H1 (cell line): Measurements from ENCODE around the gene SPHK1. TPM values are rescaled to one million over a fixed set of nuclear protein-coding genes. Genes with fewer than 3 reads are reported as not detected.

ENCODE experiments used
- CTCF ChIA-PET: fragments of 300-600 bp; sonication (Branson Sonifier 250); formaldehyde crosslinking; loops from one replicate; lab custom pipeline; 2021; ENCODE audit not compliant: partially characterized antibody; lab: Charles Lee
- POLR2A ChIA-PET: fragments of 300-600 bp; sonication (Branson Sonifier 250); formaldehyde crosslinking; loops from one replicate; lab custom pipeline; 2021; ENCODE audit warnings: inconsistent platforms; ENCODE audit not compliant: partially characterized antibody; lab: Charles Lee
- DNase-seq, 2 experiments: peaks; one replicate each; pipeline versions ENCODE4 v3.0.0 to v3.0.0-alpha.2; 2010 to 2022; ENCODE audit warnings: low spot score in 2 of 2, low read depth in 1 of 2, mixed read lengths in 1 of 2
- FAIRE-seq: peaks from 2 replicates; lab custom pipeline; 2011; peaks lifted over from hg19 to GRCh38; lab: Jason Lieb, UNC
- H2AFZ ChIP-seq: 2 replicates; pipeline ENCODE4 v1.8.1; 2012; ENCODE audit warnings: low read length, inconsistent platforms
- H2AK5ac ChIP-seq: 2 replicates; pipeline ENCODE4 v1.6.1; 2013; ENCODE audit warnings: low read depth, low read length
- H2BK120ac ChIP-seq: replicated peaks from 2 replicates; pipeline ENCODE3; 2013; ENCODE audit warnings: low read depth, low read length, inconsistent platforms
- H2BK12ac ChIP-seq: 2 replicates; pipeline ENCODE4 v1.6.1; 2013; ENCODE audit warnings: low read depth, low read length
- H2BK15ac ChIP-seq: 2 replicates; pipeline ENCODE4 v1.6.1; 2013; ENCODE audit warnings: low read length
- H2BK20ac ChIP-seq: 2 replicates; pipeline ENCODE4 v1.6.1; 2013; ENCODE audit warnings: low read length
- H2BK5ac ChIP-seq: 2 replicates; pipeline ENCODE4 v1.6.1; 2013; ENCODE audit warnings: low read depth, low read length
- H3K14ac ChIP-seq: 2 replicates; pipeline ENCODE4 v1.6.1; 2013; ENCODE audit warnings: inconsistent platforms; ENCODE audit not compliant: insufficient read length
- H3K18ac ChIP-seq: 2 replicates; pipeline ENCODE4 v1.6.1; 2013; ENCODE audit warnings: low read length; ENCODE audit errors: extremely low read depth
- H3K23ac ChIP-seq: 2 replicates; pipeline ENCODE4 v1.6.1; 2013; ENCODE audit warnings: inconsistent platforms; ENCODE audit not compliant: insufficient read length
- H3K23me2 ChIP-seq: 2 replicates; pipeline ENCODE4 v1.6.1; 2013; ENCODE audit warnings: low read depth, low read length
- H3K27ac ChIP-seq: 2 replicates; pipeline ENCODE4 v1.6.1; 2011; ENCODE audit warnings: low read depth, low read length, inconsistent platforms
- H3K27me3 ChIP-seq, 4 experiments: replicated peaks in 1 of 4; 1 replicate in 1 of 4; 2 replicates in 3 of 4; pipeline versions ENCODE4 v1.6.1 to v1.8.1; 2011 to 2013; ENCODE audit warnings: low read length in 3 of 4, mild to moderate bottlenecking in 3 of 4, inconsistent platforms in 2 of 4, mixed read lengths in 2 of 4, moderate library complexity in 1 of 4; ENCODE audit not compliant: control insufficient read depth in 3 of 4, insufficient read depth in 3 of 4; ENCODE audit errors: extremely low read depth in 1 of 4
- H3K36me3 ChIP-seq, 4 experiments: 2 replicates each; pipeline versions ENCODE4 v1.6.1 to v1.8.1; 2011 to 2013; ENCODE audit warnings: mild to moderate bottlenecking in 4 of 4, low read length in 3 of 4, moderate library complexity in 2 of 4, control low read depth in 1 of 4, inconsistent platforms in 1 of 4; ENCODE audit not compliant: insufficient read depth in 4 of 4, control insufficient read depth in 2 of 4
- H3K4ac ChIP-seq: replicated peaks from 2 replicates; pipeline ENCODE3; 2013; ENCODE audit warnings: low read length, low read depth, mixed read lengths, inconsistent platforms; ENCODE audit not compliant: insufficient read length
- H3K4me1 ChIP-seq, 4 experiments: replicated peaks in 1 of 4; 1 replicate in 1 of 4; 2 replicates in 3 of 4; pipeline versions ENCODE4 v1.6.1 to v1.8.1; 2011 to 2013; ENCODE audit warnings: low read length in 3 of 4, inconsistent platforms in 2 of 4, mixed read lengths in 1 of 4; ENCODE audit not compliant: insufficient read depth in 4 of 4, control insufficient read depth in 3 of 4
- H3K4me2 ChIP-seq, 2 experiments: 2 replicates each; pipeline versions ENCODE4 v1.6.1 to v1.8.1; 2011 to 2013; ENCODE audit warnings: low read depth in 2 of 2, low read length in 2 of 2, control low read depth in 1 of 2, inconsistent platforms in 1 of 2, mild to moderate bottlenecking in 1 of 2; ENCODE audit not compliant: insufficient read depth in 1 of 2
- H3K4me3 ChIP-seq, 4 experiments: fragments of 200-600, 300-600 bp in 1 of 4; sonication (generic), shearing (Covaris generic), sonication (Bioruptor Twin) in 1 of 4; 2 replicates each; pipeline versions ENCODE4 v1.5.1 to v1.8.1; 2011 to 2016; ENCODE audit warnings: low read length in 4 of 4, low read depth in 3 of 4, control low read depth in 2 of 4, inconsistent platforms in 2 of 4, mild to moderate bottlenecking in 2 of 4, mixed read lengths in 1 of 4, moderate library complexity in 1 of 4; ENCODE audit not compliant: insufficient read depth in 2 of 4; ENCODE audit errors: extremely low read depth in 1 of 4
- H3K56ac ChIP-seq: replicated peaks from 2 replicates; pipeline ENCODE3; 2013; ENCODE audit warnings: low read depth, mild to moderate bottlenecking, mixed read lengths, low read length, inconsistent platforms; ENCODE audit not compliant: insufficient read length
- H3K79me1 ChIP-seq: 2 replicates; pipeline ENCODE4 v1.6.1; 2013; ENCODE audit warnings: low read depth, low read length, control low read depth
- H3K79me2 ChIP-seq, 2 experiments: 2 replicates each; pipeline versions ENCODE4 v1.6.1 to v1.8.1; 2012 to 2013; ENCODE audit warnings: low read length in 2 of 2, mild to moderate bottlenecking in 2 of 2, inconsistent platforms in 1 of 2; ENCODE audit not compliant: insufficient read depth in 2 of 2, control insufficient read depth in 1 of 2
- H3K9ac ChIP-seq, 4 experiments: replicated peaks in 1 of 4; 1 replicate in 1 of 4; 2 replicates in 3 of 4; pipeline versions ENCODE4 v1.6.1 to v1.8.1; 2011 to 2013; ENCODE audit warnings: low read depth in 3 of 4, low read length in 3 of 4, control low read depth in 2 of 4, mild to moderate bottlenecking in 2 of 4, moderate library complexity in 2 of 4, inconsistent platforms in 1 of 4; ENCODE audit errors: extremely low read depth in 1 of 4
- H3K9me3 ChIP-seq, 2 experiments: 2 replicates each; pipeline versions ENCODE4 v1.6.1 to v1.8.1; 2012 to 2013; ENCODE audit warnings: mild to moderate bottlenecking in 2 of 2, moderate library complexity in 2 of 2, control low read depth in 1 of 2, inconsistent platforms in 1 of 2, low read depth in 1 of 2, low read length in 1 of 2, mixed read lengths in 1 of 2; ENCODE audit not compliant: insufficient read depth in 2 of 2
- H4K20me1 ChIP-seq, 2 experiments: replicated peaks in 1 of 2; 2 replicates each; pipeline versions ENCODE3 to v1.8.1; 2011 to 2013; ENCODE audit warnings: inconsistent platforms in 2 of 2, low read length in 2 of 2, mild to moderate bottlenecking in 1 of 2; ENCODE audit not compliant: insufficient read depth in 2 of 2, control insufficient read depth in 1 of 2
- H4K5ac ChIP-seq: 2 replicates; pipeline ENCODE4 v1.6.1; 2013; ENCODE audit warnings: low read length, low read depth, mixed read lengths, inconsistent platforms; ENCODE audit not compliant: insufficient read length
- H4K8ac ChIP-seq: 2 replicates; pipeline ENCODE4 v1.8.0; 2013; ENCODE audit warnings: mild to moderate bottlenecking, moderate library complexity, low read length, inconsistent platforms; ENCODE audit not compliant: insufficient read depth; ENCODE audit errors: extremely low read depth
- H4K91ac ChIP-seq: replicated peaks from 2 replicates; pipeline ENCODE3; 2013; ENCODE audit warnings: low read length, mixed read lengths, inconsistent platforms; ENCODE audit not compliant: insufficient read length
- CREB1 ChIP-seq: IDR thresholded peaks from 2 replicates; pipeline ENCODE4 v1.6.1; 2012; ENCODE audit warnings: inconsistent platforms
- EGR1 ChIP-seq: IDR thresholded peaks from 2 replicates; pipeline ENCODE4 v1.6.1; 2011; ENCODE audit warnings: low read depth, low read length, borderline replicate concordance
- GTF2F1 ChIP-seq: IDR thresholded peaks from 2 replicates; pipeline ENCODE4 v1.6.1; 2012; ENCODE audit warnings: low read depth, low read length, improper control_type of control experiment, borderline replicate concordance
- MAX ChIP-seq: IDR thresholded peaks from 2 replicates; pipeline ENCODE4 v1.6.1; 2012; ENCODE audit warnings: inconsistent platforms
- NRF1 ChIP-seq: IDR thresholded peaks from 2 replicates; pipeline ENCODE4 v1.6.1; 2011; ENCODE audit warnings: mild to moderate bottlenecking, low read depth, low read length, improper control_type of control experiment
- POLR2A ChIP-seq, 2 experiments: IDR thresholded peaks; 1 replicate in 1 of 2; 2 replicates in 1 of 2; pipeline ENCODE4 v1.6.1; 2011; ENCODE audit warnings: low read depth in 2 of 2, low read length in 2 of 2, mild to moderate bottlenecking in 2 of 2; ENCODE audit errors: control extremely low read depth in 1 of 2
- POLR2AphosphoS5 ChIP-seq: IDR thresholded peaks from 2 replicates; pipeline ENCODE4 v1.6.1; 2011; ENCODE audit warnings: low read depth, low read length
- RFX5 ChIP-seq: IDR thresholded peaks from 2 replicates; pipeline ENCODE4 v1.6.1; 2011; ENCODE audit warnings: low read depth, low read length, improper control_type of control experiment, borderline replicate concordance
- SIN3A ChIP-seq, 2 experiments: IDR thresholded peaks in 1 of 2; conservative IDR thresholded peaks in 1 of 2; 2 replicates each; pipeline ENCODE4 v1.6.1; 2011 to 2012; ENCODE audit warnings: low read length in 2 of 2, improper control_type of control experiment in 1 of 2, low read depth in 1 of 2, mild to moderate bottlenecking in 1 of 2
- TBP ChIP-seq: IDR thresholded peaks from 2 replicates; pipeline ENCODE4 v1.6.1; 2011; ENCODE audit warnings: low read depth, low read length, improper control_type of control experiment
- TCF12 ChIP-seq: IDR thresholded peaks from 2 replicates; pipeline ENCODE4 v1.6.1; 2011; ENCODE audit warnings: low read depth, mild to moderate bottlenecking, low read length
- TEAD4 ChIP-seq: IDR thresholded peaks from 2 replicates; pipeline ENCODE4 v1.6.1; 2012; ENCODE audit warnings: low read depth, low read length, inconsistent platforms, mixed read lengths
- USF2 ChIP-seq: IDR thresholded peaks from 2 replicates; pipeline ENCODE4 v1.6.1; 2011; ENCODE audit warnings: low read length, improper control_type of control experiment
- WGBS, 2 experiments: shearing (Covaris generic) in 1 of 2; methylation state at CpG; one replicate each; pipeline versions ENCODE4 v1.1.6 to v1.1.7; 2013 to 2015; ENCODE audit warnings: low lambda C conversion rate in 2 of 2, mixed read lengths in 2 of 2, inconsistent platforms in 1 of 2, low coverage in 1 of 2, missing lambda C conversion rate in 1 of 2; ENCODE audit not compliant: insufficient replicate concordance in 2 of 2, insufficient coverage in 1 of 2, insufficient read length in 1 of 2; ENCODE audit errors: extremely low coverage in 1 of 2, missing lambda C conversion rate in 1 of 2; 5-methylcytosine and 5-hydroxymethylcytosine counted together
- polyA plus RNA-seq, 7 experiments: library from polyadenylated mRNA; depleted of rRNA in 3 of 7; stranded (reverse) in 5 of 7; unstranded in 2 of 7; fragments of >200 nt in 5 of 7; fragments of 200-250 nt in 2 of 7; gene quantifications; 1 replicate in 5 of 7; 2 replicates in 1 of 7; 4 replicates in 1 of 7; pipeline versions ENCODE4 v1.2.1 to v1.2.3, GENCODE V29; 2011 to 2013; ENCODE audit warnings: missing spikeins in 2 of 7, mixed read lengths in 2 of 7
- total RNA-seq: library from RNA; stranded (reverse); fragmentation: NEBNext Ultra II Directional; extraction: Animal tissue kit (Norgen Biotek cat#: 25700); gene quantifications from 2 replicates; pipeline ENCODE4 v1.2.1, GENCODE V29; 2021

SPHK1 gene
- total and polyA plus RNA-seq, 2 of the 8 experiments (the other 6 are each of a cell fraction or from before 2014, with no cell fraction given) = 2.4 TPM

GRCh38 chr17:76432712-76433336 is 48.4 kb downstream of the SPHK1 start:
- no peak overlapping the region for H3K56ac ChIP-seq
- H4K5ac ChIP-seq = no peak overlapping the region
- no peak overlapping the region for H2BK5ac ChIP-seq
- H3K79me1 ChIP-seq = peaks cover 23% of the 10 kb centered on the region
- no peaks in the 10 kb centered on the region for H3K9me3 ChIP-seq
- H3K9ac ChIP-seq = no peak overlapping the region
- H2BK12ac ChIP-seq = no peak overlapping the region
- no peak overlapping the region for H3K4me3 ChIP-seq
- H2AFZ ChIP-seq = no peak overlapping the region
- H2BK15ac ChIP-seq = no peak overlapping the region
- no peak overlapping the region for H2AK5ac ChIP-seq
- no peak overlapping the region for H4K91ac ChIP-seq
- no peak overlapping the region for H3K18ac ChIP-seq
- H3K4me1 ChIP-seq = peaks cover 0 to 22% (median 7%) of the 10 kb centered on the region in 4 experiments
- CTCF ChIA-PET = no interaction called here
- POLR2A ChIA-PET = no interaction called here
- peaks cover 14 to 87% of the 10 kb centered on the region in 2 experiments for H3K79me2 ChIP-seq
- no peak overlapping the region for H3K4ac ChIP-seq
- H2BK20ac ChIP-seq = no peak overlapping the region
- H3K27me3 ChIP-seq = no peaks in the 10 kb centered on the region
- H3K23ac ChIP-seq = no peak overlapping the region
- DNase-seq = no peak
- H4K20me1 ChIP-seq = peaks cover 20 to 28% of the 10 kb centered on the region in 2 experiments
- no peaks in the 10 kb centered on the region for H3K23me2 ChIP-seq
- H3K27ac ChIP-seq = no peak overlapping the region
- WGBS, 2 experiments = 85% methylated on average over 3 of the region's 3 CpGs; no CpG with 5 or more reads in 1 of the 2 experiments
- H3K14ac ChIP-seq = no peak overlapping the region
- no peaks in the 10 kb centered on the region for H3K36me3 ChIP-seq
- no peak for FAIRE-seq
- no peak overlapping the region for H3K4me2 ChIP-seq
- H4K8ac ChIP-seq = no peak overlapping the region
- H2BK120ac ChIP-seq = no peak overlapping the region
- TF ChIP-seq TEAD4 (peak; percentile 68), NRF1 (no peak), MAX (peak; percentile 46; the same call in 1 of the 2 replicates), CREB1 (no peak), USF2 (no peak), TBP (no peak), POLR2A (IDR thresholded peaks at IDR 0.05; ENCODE audit: control extremely low read depth in 1 of 2, low read depth in 2 of 2, low read length in 2 of 2) (no peak), POLR2AphosphoS5 (no peak), TCF12 (no peak), GTF2F1 (no peak), EGR1 (no peak), RFX5 (peak; percentile 73; the same call in 1 of the 2 replicates), SIN3A (conservative IDR thresholded peaks at IDR 0.05 in 1 of 2, IDR thresholded peaks at IDR 0.05 in 1 of 2; ENCODE audit: low read depth in 1 of 2, low read length in 2 of 2) (peak in 1 of 2 experiments; percentile 82; a peak in 2 of 4 replicates)
